SK-N-MC (cell line): ENCODE data around the gene ETS2.

Experiments
- EZH2 ChIP-seq: fragments of 200-600 bp; sonication (generic); IDR thresholded peaks from one replicate; pipeline ENCODE4 v1.6.1; 2017; ENCODE audit warnings: antibody characterized with exemption
- POLR2AphosphoS5 ChIP-seq: IDR thresholded peaks from 2 replicates; pipeline ENCODE4 v1.6.1; 2012; ENCODE audit warnings: mild to moderate bottlenecking, low read depth, low read length, borderline replicate concordance

DNA sequence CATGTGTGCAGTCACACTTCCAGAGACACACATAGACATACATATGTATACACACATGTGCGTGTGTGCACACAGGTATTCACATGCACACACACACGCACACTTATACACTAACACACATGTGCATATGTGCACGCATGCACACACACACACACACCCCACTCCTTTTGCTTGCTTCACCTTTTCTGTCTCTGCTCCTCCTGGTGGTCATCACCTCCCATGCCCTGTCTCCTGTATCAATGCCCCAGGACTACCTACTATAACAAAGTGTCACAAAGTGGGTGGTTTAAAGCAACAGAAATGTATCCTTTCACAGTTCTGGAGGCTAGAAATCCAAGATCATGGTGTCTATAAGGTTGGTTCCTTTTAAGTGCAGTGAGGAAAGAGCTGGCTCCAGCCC is 27.4 kb downstream of the ETS2 start:
- no peak for TF ChIP-seq POLR2AphosphoS5
- no peak for TF ChIP-seq EZH2
